Measurements from ENCODE around the gene GABBR2.
A peak's percentile ranks its signal among the peaks of the same experiment; 100 is the strongest.

Gene GABBR2

DNA sequence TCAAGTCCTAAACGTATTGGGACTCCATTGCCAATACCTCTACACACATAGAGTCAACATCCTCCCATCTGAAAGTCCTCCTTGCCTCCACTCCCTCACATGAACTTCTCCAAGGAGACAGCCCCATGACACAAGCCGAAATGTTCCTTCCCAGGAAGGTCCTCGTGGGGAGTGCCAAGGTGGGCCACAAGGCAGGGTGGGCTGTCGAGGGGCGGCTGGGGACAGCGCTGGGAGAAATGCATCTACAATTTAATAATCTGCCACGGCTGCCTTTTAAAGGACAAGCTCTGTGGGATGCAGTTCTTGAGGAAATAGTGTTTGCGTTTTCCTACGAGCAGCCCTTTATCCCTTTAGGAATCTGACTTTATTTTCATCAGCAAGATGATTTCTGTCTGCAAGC, 138.7 kb downstream of the GABBR2 start:
- no peak for DNase-seq (ENCODE audit: low spot score)

DNA sequence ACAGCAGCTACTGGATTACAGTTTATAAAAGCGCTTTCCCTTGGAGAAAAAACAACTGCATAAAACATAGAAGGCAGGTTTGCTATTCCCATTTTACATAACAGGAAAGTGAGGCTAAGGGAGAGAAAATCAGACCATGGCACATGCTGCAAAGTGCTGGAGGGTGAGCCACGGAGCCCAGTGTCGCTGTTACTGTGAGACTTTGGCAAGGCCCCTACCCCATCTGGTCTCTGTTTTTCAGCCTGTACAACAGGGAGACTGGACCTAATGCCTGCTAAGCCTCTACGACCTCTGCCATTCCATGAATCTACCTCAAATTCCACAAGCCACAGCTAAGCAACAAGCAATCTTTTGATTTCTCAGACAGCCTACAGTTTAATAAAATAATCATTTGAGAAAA, 139.2 kb downstream of the GABBR2 start:
- peak; percentile 89 for DNase-seq (ENCODE audit: low spot score)

DNA sequence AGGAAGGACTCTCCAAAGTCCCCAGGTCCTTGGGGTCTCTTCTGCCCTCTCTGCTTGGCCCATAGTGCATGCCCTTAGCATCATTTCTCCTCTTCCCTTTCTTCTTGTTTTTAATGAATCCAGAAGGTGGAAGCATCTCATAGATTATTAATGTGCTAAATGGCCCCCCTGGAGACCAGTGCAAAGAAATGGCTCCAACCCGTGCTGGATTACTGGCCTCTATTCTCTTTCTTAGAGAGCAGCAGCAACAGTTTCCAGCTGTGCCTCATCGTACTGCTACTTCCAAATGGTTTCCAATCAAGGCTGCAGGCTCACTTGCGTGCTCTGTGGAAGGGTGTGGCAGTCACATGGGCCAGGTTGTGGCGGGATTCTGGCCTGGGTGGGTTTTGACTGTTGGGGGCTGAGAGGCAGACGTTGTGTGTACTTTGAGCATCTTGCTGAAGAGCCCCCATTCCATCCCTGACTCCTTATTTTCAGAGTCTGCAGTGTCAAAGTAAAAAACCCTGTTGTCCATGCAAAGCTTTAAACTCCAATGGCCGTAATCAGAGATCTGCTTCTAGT, 139.7 kb downstream of the GABBR2 start:
- DNase-seq (ENCODE audit: low spot score), result no peak

DNA sequence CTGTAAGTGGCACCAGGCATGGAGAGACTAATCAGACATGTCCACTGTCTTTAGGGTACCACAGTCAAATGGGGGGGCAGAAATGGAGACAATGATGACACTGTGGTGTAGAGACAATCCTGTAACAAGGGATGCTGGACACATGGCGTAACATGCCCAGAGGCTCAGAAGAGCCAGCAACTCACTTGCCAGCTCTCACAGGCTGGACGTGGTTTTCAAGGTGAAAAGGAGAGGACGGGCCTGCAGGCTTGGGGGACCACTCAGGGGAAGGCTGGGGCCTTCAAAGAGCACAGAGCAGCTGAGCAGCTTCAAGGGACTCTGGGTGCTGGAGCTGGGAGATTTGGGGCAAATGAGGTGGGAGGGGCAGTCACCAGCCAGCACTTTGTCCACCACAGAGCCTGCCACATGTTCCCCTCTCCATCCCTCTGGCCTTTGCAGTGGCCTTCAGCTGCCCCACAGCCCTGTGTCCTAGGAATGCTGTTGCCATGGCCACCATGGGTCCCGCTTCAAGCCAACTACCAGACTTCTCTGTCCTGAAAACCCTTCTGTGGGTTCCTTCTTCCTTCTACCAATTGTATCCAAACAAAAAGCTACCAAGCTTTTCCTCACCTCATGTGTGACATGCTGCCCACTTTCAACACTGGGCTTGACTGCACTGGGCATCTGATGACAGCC, 140.4 kb downstream of the GABBR2 start:
- no peak for DNase-seq (ENCODE audit: low spot score)

DNA sequence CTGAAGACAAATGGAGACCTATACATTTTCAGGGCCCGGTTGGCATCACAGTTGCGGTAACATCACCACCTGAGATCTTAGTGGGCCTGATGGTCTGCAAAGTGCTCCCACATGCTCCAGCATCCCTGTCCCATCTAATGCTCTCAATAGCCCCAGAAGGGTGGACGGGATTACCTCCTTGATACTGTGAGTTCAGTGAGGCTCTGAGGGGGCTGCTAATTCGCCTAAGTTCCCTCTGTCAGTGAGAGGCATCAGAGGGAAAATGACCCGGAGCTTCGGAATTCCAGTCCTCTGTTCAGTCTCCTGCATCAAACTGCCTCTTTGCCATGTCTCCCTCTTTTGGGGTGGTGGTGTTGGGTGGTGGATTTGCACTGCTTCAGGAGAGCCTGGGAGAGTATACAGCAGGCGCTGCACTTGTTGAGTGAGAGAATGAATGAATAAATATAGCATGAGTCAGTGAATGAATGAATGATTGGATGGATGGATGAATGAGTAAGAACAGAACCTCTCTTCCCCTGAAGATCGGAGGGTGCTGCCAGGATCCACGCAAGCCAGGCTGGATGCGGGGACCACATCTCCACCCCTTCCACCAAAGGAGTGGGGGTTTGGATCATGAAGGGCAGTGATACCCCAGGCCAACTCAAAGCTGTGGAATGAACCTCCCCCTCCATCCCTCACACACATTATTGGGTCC, 141.0 kb downstream of the GABBR2 start:
- DNase-seq (ENCODE audit: low spot score), result no peak

DNA sequence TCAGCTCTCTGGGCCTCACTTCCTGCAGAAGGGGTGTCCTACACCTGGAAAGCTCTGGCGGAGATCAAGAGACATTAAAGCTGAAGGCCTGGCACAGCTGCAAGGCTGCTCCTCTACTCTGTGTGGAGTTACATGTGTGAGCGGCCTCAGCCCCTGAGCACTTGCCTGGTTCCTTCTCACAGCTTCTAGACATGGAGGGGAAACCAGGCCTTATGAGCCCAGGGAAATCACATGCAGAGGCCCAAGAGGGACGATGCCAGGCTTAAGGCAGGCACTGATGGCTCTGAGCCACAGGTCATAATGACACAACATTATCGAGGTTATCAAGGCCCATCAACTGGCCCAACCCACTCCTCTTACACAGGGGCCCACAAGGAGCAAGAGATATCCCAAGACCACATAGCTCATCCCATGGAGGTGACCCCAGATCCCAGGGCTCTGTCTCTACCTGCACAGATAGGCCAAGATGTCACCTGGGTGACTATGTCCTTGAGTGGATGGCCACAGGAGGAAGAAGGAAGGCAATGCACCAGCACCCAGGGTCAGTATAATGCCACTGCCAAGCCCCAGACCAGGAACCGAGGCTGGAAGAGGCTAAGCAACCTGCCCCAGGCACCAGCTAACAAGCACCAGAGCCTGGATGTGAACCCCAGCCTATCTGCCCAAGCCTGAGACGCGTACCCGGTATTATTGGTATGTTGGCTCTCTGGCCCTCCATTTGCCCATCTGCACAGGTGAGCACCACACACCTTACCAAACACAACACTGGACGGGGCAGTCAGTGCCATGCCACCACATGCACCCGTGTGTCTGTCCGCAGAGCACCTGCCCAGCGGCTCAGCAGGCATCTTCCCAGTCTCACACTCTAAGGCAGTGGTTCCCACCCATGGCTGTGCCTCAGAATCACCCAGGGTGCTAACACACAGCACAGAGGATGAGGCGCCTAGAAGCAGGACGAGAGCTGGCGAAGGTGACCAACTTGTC, 143.3 kb downstream of the GABBR2 start:
- no peak for DNase-seq (ENCODE audit: low spot score)

DNA sequence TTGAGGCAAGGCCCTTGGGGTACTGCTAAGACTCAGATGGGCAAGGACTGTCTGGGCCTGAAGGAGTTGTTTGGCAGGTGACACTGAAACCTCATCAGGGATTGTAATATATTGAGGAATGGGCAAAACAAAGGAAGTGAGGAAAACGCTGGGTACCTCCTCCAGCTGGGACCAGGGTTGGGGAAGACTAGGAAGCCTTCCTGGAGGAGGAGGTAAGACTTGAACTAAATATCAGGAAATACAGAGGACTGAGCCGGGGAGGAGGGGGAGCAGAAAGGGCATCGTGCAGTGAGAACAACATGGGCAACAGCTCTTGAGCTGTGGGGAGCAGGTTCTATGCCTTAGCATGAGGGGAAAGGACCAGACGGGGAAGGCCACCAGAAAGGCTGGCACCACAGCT, 144.0 kb downstream of the GABBR2 start:
- DNase-seq (ENCODE audit: low spot score), result no peak

DNA sequence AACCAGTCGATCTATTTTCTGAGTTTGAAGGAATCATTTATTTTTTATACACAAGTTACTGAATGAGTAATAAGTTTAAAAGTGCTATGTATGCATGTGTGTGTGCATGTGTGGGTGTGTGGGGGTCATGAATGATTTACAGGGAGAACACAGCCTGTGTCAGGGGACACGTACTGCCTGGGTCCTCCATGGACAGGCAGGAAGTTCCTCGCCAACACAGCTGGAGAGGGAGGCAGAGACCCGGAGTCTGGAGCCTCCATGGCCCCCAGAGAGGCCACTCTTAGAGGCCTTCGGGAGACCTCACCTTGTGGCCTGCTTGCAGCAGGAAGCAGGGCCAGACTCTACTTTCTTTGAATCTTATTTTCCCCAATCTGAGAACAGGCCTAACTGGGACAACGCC, 144.7 kb downstream of the GABBR2 start:
- DNase-seq (ENCODE audit: low spot score), result no peak

DNA sequence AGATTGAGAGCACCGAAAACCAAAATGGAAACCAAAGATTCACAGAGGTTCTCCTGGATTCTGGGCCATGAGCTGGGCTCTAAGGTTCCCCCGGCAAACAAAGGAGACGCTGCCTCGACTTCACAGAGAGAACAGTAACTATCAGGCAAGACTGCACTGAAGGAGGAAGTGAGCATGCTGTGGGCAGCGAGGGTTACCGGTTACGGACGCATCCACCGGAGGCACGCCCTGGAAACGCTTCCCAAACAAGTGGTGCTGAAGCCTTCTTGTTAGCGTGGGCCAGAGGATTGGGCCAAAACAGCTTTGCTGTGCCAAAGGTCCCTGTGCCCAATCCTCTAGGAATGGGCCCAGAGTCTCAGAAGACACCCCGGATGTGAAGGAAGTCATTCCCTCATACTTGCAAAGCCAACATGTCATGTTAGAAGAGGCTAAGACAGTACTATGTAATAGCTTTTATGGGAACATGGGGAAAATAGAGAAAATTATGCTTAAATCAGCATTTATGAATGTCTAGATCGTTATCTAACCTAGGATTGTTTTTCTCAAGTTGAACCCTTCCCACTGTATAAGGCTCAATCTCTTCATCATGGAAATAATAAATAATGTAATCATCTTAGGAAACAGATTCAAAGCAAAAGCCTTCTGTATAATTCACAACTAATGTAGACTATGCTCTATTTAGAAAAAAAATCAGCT, 145.4 kb downstream of the GABBR2 start:
- no peak for DNase-seq (ENCODE audit: low spot score)

DNA sequence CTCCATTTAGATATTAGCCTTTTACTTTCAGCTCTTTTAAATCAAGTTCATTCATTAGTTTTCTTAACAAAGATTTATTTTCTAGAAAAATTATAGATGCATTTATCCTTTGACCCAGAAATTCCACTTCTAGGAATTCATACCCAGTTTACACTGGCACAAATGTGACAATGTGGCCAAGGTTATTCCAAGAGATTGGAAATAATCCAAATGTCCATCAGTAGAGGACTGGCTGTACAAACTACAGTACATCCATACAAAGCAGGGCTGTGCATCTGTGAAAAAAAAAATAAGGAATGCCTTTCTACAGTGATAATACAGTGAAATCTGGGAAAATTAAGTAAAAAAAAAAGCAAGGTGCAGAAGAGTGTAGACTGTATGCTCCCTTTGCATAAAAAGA, 149.2 kb downstream of the GABBR2 start:
- peak; percentile 81 for DNase-seq (ENCODE audit: low spot score)

DNA sequence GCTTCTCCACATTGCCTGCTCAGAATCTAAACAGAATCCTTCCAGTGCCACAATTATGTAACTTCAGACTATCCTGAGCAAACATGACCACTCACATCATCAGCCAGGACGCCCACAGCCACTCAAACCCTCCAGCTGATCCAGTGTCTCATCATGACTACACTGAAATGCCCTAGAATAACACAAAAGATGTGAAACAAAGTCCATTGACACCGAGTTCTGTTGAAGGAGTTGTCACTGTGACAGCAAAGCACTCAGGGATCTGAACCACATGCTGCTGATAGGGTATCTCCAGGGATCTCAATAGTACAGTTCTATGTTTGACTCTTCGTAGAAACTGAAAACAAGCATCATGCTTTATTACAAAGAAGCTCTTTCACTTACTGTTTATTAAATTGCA, 150.2 kb downstream of the GABBR2 start:
- no peak for DNase-seq (ENCODE audit: low spot score)

DNA sequence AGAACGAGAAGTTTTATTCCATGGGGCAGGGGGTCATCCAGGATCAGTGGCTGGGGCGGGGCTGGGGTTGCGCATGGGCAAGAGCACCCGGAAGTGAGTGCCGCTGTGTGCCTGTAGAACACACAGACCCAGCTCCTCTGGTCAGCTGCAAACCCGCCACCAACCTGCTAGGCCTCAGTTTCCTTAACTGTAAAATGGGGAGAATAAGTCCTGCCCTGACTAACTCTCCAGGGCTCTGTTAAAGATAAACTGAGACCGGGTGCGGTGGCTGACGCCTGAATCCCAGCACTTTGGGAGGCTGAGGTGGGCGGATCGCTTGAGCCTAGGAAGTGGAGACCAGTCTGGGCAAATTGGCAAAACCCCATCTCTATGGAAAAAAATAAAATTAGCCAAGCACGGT, 152.2 kb downstream of the GABBR2 start:
- DNase-seq (ENCODE audit: low spot score), result no peak

DNA sequence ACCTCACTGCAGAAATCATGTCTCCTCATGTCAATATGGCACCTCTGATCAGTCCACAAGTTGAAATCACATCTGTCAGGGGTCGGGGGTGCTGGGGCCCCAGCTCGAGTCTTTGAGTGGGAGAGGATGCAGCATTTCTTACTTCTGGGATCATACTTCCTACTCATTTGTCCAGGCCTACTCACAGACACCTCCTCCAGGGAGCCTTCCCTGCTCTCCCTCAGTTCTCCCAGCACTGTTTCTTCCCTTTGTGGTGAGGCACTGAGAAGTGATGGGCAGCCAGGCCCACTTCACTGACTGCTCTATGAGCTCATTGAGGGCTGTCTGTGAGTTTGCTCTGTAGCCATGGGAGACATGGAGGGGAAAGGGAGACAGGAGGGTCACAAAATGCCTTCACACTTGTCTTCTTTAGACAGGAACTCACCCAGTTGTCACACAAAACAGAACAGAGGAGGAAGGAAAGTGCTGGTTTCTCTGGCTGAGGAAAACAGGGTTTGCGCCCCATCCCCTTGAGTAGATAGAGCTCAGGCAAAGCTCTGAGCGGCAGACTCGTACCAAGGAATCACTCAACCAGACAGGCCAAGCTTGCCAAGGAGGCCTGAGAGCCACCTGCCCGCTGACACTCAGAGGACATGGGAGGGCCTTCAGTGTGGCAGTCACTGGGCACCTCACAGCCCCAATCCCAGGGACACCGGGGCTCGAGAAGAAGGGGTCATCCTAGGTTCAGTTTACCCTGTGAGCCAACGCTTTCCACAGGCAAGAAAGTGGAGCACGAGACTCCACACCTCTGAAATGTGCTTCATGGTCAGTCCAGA, 152.9 kb downstream of the GABBR2 start:
- DNase-seq (ENCODE audit: low spot score), result peak; percentile 62

DNA sequence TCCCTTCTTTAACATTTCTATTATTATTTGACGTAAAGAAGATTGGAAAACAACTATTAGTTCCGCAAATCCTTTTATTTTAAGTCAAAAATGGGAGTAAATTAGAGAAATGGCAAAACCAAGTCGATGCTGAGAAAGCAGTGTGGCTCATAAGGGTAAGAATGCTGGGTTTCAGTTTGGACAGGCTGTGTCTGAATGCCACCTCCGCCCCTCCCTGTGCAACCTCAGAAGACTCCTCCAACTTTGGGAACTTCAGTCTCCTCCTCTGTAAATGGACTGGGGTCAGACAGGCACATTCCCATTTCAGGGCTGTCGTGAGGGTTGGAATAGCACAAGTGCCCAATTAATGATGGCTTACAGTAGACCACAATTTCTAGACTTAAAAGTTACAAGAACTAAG, 154.0 kb downstream of the GABBR2 start:
- DNase-seq (ENCODE audit: low spot score), result no peak

DNA sequence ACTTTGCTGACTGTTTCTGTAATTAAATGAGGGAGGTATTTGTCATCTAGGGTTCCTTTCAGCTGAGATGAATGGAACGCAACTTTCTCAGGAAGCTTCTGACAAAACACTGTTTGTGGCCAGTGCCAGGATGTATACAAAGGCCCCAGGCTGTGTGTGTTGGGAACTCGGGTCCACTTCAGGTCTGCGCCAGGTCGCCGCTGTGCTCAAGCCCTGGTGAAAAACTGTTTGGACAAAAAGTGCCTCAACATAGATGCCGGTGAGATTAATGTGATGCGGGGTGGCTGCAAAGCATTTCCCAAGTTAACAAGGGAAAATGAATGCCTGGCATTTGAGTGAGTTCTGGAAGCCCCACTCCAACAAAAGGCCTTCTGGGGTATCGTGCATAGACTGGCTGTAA, 156.4 kb downstream of the GABBR2 start:
- DNase-seq (ENCODE audit: low spot score), result no peak

DNA sequence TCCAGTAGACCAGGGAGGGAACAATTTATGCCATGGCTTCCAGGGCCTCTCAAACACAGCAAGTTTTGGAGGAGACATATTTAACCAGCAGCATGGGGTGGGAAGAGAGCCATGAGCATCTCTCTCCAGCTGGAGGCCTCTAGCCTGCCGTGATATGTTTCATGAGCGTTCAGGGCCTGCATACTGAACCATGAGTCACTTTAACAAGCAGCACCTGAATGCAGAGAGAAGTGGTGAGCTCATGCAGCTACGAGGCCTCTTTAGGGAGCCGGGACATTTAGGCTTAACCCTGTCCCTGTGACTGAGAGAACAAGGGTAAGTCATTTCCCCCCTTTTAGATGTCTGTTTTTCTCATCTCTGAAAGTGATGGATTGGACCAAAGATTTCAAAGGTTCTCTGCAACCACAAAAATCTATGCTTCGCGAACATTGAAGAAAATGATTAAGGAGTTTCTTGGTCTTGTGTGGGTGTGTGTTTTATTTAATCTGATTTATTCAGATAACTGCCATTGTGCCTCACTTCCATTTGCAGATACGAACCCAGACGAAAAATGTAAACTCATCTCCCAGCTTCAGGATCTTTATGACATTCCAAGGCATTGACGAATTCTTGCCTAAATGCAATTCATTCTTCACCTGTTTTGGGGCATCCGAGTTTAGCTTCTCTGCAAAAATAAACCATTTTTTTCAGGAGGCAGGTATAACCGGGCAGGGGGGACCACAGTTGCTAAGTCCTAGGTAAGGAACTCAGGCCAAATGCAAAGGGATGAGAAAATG, 157.0 kb downstream of the GABBR2 start:
- DNase-seq (ENCODE audit: low spot score), result peak; percentile 91

DNA sequence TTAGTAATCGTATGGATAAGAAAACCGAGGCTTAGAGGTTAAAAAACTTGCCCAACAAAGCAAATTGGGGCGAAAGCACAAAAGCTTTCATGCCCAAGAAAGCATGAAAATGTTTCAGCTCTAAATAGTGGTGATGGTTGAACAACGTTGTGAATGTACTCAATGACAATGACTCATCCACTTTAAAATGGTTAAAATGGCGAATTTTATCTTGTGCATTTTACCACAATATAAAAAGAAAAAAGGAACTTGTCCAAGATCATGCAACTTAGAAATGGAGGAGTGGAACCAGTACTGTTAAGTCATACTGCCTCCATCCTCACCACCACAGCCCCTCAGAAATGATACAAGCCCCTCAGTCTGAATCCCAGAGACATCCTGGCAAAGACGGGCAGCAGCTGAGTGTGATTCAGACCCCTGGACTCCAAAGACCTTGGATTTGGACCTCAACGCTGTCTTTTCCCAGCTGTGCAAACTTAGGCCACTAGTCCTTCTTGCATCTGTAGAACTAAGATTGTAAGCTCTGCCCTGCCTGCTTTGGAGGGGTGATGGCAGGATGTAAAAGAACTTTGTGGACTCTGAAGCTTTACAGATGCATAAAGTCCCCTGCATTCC, 158.4 kb downstream of the GABBR2 start:
- no peak for DNase-seq (ENCODE audit: low spot score)

DNA sequence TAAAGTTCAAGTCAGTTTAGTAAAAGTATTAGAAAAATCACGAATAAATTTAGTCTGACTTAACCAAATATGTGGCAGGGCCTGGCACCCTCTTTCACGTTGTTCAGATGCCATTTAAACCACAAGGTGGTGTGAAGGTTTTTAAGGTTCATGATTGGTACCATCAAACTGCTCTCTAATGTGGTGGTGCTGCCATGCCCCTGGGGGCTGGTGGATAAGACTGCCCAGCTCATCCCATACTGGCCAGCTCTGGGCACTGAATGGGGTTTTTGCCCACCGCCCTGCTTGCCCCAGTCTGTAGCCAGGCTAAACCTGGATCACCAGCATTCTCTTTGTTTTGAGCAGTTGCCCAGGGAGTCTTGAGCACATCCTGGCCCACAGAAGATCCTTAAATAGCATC, 159.3 kb downstream of the GABBR2 start:
- no peak for DNase-seq (ENCODE audit: low spot score)

DNA sequence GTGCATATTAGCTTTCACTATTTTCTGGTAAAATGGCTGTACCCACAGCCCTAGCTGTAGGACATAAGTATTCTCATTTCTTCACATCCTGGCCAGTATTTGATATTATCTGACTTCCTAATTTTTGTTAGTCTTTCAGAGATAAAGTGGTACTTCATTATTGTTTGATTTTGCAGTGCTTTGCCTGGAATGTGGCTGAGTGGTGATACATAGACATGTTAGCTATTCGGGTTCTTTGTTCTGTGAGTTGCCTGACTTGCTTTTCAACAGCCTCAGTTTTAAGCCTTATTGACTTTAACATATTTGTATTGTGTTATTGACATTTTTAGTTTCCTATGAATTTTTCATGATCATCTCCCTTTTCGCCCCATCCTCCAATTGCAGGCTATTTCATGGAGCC, 161.1 kb downstream of the GABBR2 start:
- DNase-seq (ENCODE audit: low spot score), result no peak

DNA sequence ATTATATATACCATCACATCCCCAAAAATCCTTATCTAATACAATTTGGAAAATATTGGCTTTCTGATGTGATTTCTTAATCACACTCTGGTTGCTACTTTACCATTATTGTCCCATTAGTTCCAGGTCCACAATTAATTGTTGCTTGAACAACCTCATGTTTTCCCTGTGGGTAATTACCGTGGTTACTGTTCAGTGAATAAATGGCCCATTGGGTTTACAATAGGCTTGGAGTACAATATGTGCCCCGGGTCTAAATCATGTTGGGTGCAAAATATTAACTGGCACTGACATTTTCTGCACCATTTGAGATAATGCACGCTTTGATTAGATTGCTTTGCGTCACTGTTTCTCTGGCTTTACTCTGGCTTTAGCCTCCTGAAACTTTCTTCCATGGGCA, 163.7 kb downstream of the GABBR2 start:
- no peak for DNase-seq (ENCODE audit: low spot score)

Measured in cerebellar cortex (tissue), 1 donor.